WTC11 (cell line): Measurements from ENCODE around the gene TMEM245. TPM values are rescaled to one million over a fixed set of nuclear protein-coding genes. Genes with fewer than 3 reads are reported as not detected.

Source experiments
- ATAC-seq: fragments of 200-7000 bp; cut with Tn5 transposase; 2 replicates; pipeline ENCODE4 v1.10.0; 2021; ENCODE audit warnings: mild to moderate bottlenecking, moderate library complexity
- CTCF ChIA-PET: fragments of 300-600 bp; sonication (Branson Sonifier 250); formaldehyde crosslinking; loops from one replicate; lab custom pipeline; 2021; ENCODE audit warnings: antibody characterized with exemption; lab: Charles Lee
- POLR2A ChIA-PET: fragments of 350-600 bp; sonication (Branson Sonifier 250); formaldehyde crosslinking; loops from one replicate; lab custom pipeline; 2021; ENCODE audit warnings: antibody characterized with exemption; lab: Charles Lee
- DNase-seq: peaks from one replicate; pipeline ENCODE4 v3.0.0; 2021; ENCODE audit warnings: low spot score
- H3K27ac Mint-ChIP-seq: 2 replicates; pipeline ENCODE4 v1.8.0; 2021; ENCODE audit warnings: mixed read lengths
- H3K27me3 Mint-ChIP-seq: 2 replicates; pipeline ENCODE4 v1.8.0; 2021; ENCODE audit warnings: low read depth, mild to moderate bottlenecking, moderate library complexity, mixed read lengths
- H3K36me3 Mint-ChIP-seq: 2 replicates; pipeline ENCODE4 v1.8.0; 2021; ENCODE audit warnings: mixed read lengths
- H3K4me1 Mint-ChIP-seq: 2 replicates; pipeline ENCODE4 v1.8.0; 2022; ENCODE audit warnings: mixed read lengths
- H3K4me3 Mint-ChIP-seq: 2 replicates; pipeline ENCODE4 v1.8.0; 2021; ENCODE audit warnings: mild to moderate bottlenecking, moderate library complexity, mixed read lengths
- H3K9me3 Mint-ChIP-seq: 2 replicates; pipeline ENCODE4 v1.8.0; 2021; ENCODE audit warnings: mixed read lengths
- ARID4B ChIP-seq: sonication (generic); formaldehyde crosslinking; IDR thresholded peaks from 2 replicates; pipeline ENCODE4 v1.8.0; 2023; ENCODE audit warnings: missing genetic modification reagents, mild to moderate bottlenecking, borderline replicate concordance
- ATF1 ChIP-seq: sonication (generic); formaldehyde crosslinking; IDR thresholded peaks from 2 replicates; pipeline ENCODE4 v1.8.1; 2023; ENCODE audit warnings: mild to moderate bottlenecking, moderate library complexity, missing genetic modification reagents
- ELF4 ChIP-seq: sonication (generic); formaldehyde crosslinking; IDR thresholded peaks from 2 replicates; pipeline ENCODE4 v1.8.1; 2022; ENCODE audit warnings: low read depth, mild to moderate bottlenecking, moderate library complexity, missing genetic modification reagents
- FOXJ3 ChIP-seq: sonication (generic); formaldehyde crosslinking; IDR thresholded peaks from 2 replicates; pipeline ENCODE4 v1.9.0; 2021; ENCODE audit warnings: missing genetic modification reagents, mild to moderate bottlenecking, borderline replicate concordance
- HMGA2 ChIP-seq: fragments of 250-450 bp; sonication (Bioruptor Pico); IDR thresholded peaks from 2 replicates; pipeline ENCODE4 v1.4.0; 2021; ENCODE audit warnings: mild to moderate bottlenecking, moderate library complexity
- KAT7 ChIP-seq: sonication (generic); formaldehyde crosslinking; IDR thresholded peaks from 2 replicates; pipeline ENCODE4 v1.8.1; 2023; ENCODE audit warnings: missing genetic modification reagents, mild to moderate bottlenecking, borderline replicate concordance
- NFYB ChIP-seq: sonication (generic); formaldehyde crosslinking; conservative IDR thresholded peaks from 2 replicates; pipeline ENCODE4 v1.8.0; 2022; ENCODE audit warnings: low read depth, missing genetic modification reagents
- NR2C2 ChIP-seq: sonication (generic); formaldehyde crosslinking; IDR thresholded peaks from 2 replicates; pipeline ENCODE4 v1.8.0; 2022; ENCODE audit warnings: mild to moderate bottlenecking, missing genetic modification reagents
- PRRX2 ChIP-seq: fragments of 250-450 bp; sonication (Bioruptor Pico); IDR thresholded peaks from 2 replicates; pipeline ENCODE4 v1.8.0; 2021; ENCODE audit warnings: mild to moderate bottlenecking
- RELA ChIP-seq: sonication (generic); formaldehyde crosslinking; IDR thresholded peaks from 2 replicates; pipeline ENCODE4 v1.8.1; 2022; ENCODE audit warnings: missing genetic modification reagents, mild to moderate bottlenecking, borderline replicate concordance
- RORB ChIP-seq: fragments of 250-450 bp; sonication (Bioruptor Pico); IDR thresholded peaks from 2 replicates; pipeline ENCODE4 v1.9.0; 2021; ENCODE audit warnings: mild to moderate bottlenecking
- SP1 ChIP-seq: sonication (generic); formaldehyde crosslinking; conservative IDR thresholded peaks from 2 replicates; pipeline ENCODE4 v1.8.1; 2022; ENCODE audit warnings: missing genetic modification reagents
- ZNF396 ChIP-seq: fragments of 250-450 bp; sonication (Bioruptor Pico); IDR thresholded peaks from 2 replicates; pipeline ENCODE4 v1.8.0; 2021; ENCODE audit warnings: mild to moderate bottlenecking, moderate library complexity, borderline replicate concordance
- ZNF416 ChIP-seq: fragments of 250-450 bp; sonication (Bioruptor Pico); IDR thresholded peaks from 2 replicates; pipeline ENCODE4 v1.9.0; 2021; ENCODE audit warnings: mild to moderate bottlenecking, inconsistent platforms
- ZSCAN18 ChIP-seq: fragments of 250-450 bp; sonication (Bioruptor Pico); IDR thresholded peaks from 2 replicates; pipeline ENCODE4 v2.1.2; 2022; ENCODE audit warnings: mild to moderate bottlenecking, moderate library complexity
- total RNA-seq: library from RNA; stranded (reverse); gene quantifications from 3 replicates; pipeline ENCODE4 v1.2.3, GENCODE V29; 2021
- TF ChIP-seq, protein P1 (sequence below): sonication (generic); formaldehyde crosslinking; IDR thresholded peaks from 2 replicates; pipeline ENCODE4 v1.8.0; 2022; ENCODE audit warnings: missing genetic modification reagents
- TF ChIP-seq, protein P2 (sequence below): sonication (generic); formaldehyde crosslinking; IDR thresholded peaks from 2 replicates; pipeline ENCODE4 v1.8.0; 2022; ENCODE audit warnings: mild to moderate bottlenecking, missing genetic modification reagents
- TF ChIP-seq, protein P3 (sequence below): sonication (generic); formaldehyde crosslinking; IDR thresholded peaks from 2 replicates; pipeline ENCODE4 v1.8.0; 2022; ENCODE audit warnings: mild to moderate bottlenecking, missing genetic modification reagents

TMEM245 gene
- total RNA-seq, 1 experiment from 2014 or later: 40.8 TPM

DNA sequence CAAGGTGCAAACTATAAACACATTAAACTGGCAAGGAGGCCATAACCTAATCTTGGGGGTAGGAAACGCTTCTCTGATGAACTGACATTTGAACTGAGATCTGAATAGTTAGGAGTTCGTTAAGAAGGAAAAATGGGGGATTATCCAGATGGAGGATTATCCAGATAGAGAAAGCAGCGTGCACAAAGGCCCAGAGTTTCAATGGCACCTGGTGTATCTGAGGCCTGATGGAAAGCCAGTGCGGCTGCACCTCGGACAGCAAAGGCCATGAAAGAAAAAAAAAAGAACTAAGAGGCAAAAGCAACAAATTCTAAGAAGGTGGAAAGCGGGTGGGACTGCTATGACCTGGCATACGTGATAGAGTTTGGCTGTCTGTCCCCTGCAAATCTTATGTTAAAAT, 93.4 kb downstream of the TMEM245 start (continued):
- no peak for TF ChIP-seq ARID4B
- TF ChIP-seq RELA (CRISPR knock-in tag): no peak
- TF ChIP-seq, protein P1, sequence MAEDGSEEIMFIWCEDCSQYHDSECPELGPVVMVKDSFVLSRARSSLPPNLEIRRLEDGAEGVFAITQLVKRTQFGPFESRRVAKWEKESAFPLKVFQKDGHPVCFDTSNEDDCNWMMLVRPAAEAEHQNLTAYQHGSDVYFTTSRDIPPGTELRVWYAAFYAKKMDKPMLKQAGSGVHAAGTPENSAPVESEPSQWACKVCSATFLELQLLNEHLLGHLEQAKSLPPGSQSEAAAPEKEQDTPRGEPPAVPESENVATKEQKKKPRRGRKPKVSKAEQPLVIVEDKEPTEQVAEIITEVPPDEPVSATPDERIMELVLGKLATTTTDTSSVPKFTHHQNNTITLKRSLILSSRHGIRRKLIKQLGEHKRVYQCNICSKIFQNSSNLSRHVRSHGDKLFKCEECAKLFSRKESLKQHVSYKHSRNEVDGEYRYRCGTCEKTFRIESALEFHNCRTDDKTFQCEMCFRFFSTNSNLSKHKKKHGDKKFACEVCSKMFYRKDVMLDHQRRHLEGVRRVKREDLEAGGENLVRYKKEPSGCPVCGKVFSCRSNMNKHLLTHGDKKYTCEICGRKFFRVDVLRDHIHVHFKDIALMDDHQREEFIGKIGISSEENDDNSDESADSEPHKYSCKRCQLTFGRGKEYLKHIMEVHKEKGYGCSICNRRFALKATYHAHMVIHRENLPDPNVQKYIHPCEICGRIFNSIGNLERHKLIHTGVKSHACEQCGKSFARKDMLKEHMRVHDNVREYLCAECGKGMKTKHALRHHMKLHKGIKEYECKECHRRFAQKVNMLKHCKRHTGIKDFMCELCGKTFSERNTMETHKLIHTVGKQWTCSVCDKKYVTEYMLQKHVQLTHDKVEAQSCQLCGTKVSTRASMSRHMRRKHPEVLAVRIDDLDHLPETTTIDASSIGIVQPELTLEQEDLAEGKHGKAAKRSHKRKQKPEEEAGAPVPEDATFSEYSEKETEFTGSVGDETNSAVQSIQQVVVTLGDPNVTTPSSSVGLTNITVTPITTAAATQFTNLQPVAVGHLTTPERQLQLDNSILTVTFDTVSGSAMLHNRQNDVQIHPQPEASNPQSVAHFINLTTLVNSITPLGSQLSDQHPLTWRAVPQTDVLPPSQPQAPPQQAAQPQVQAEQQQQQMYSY (CRISPR knock-in tag): no peak
- TF ChIP-seq HMGA2: no peak
- TF ChIP-seq, protein P2, sequence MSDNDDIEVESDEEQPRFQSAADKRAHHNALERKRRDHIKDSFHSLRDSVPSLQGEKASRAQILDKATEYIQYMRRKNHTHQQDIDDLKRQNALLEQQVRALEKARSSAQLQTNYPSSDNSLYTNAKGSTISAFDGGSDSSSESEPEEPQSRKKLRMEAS: no peak
- no peak for TF ChIP-seq ELF4 (CRISPR knock-in tag)
- no peak for TF ChIP-seq ATF1
- no peak for TF ChIP-seq NFYB
- no peak for TF ChIP-seq FOXJ3

- no peaks in the 10 kb centered on the region for H3K27me3 Mint-ChIP-seq
- H3K4me1 Mint-ChIP-seq: peaks cover 16% of the 10 kb centered on the region
- DNase-seq (no peak), ATAC-seq (no peak)
- H3K4me3 Mint-ChIP-seq: no peak overlapping the region
- H3K36me3 Mint-ChIP-seq: peaks cover 21% of the 10 kb centered on the region
- ChIA-PET CTCF (no interaction called here), POLR2A (interaction anchor here (1.4 kb wide), 1 partner anchor 9 kb away, joined by 3 read pairs; no protein-coding TSS in a partner anchor)
- 0 out of 2 replicates have a peak, but pooled peaks have one; percentile 23 for TF ChIP-seq RORB (CRISPR knock-in tag)
- TF ChIP-seq ZNF396: no peak
- H3K27ac Mint-ChIP-seq: no peak overlapping the region
- H3K9me3 Mint-ChIP-seq: no peaks in the 10 kb centered on the region
Measured at GRCh38 chr9:109022873-109023272, 96.9 kb downstream of the TMEM245 start.

- POLR2A ChIA-PET: no interaction called here
- Mint-ChIP-seq H3K4me3 (no peak overlapping the region), H3K27ac (no peak overlapping the region), H3K36me3 (peaks cover 21% of the 10 kb centered on the region), H3K4me1 (peaks cover 16% of the 10 kb centered on the region), H3K27me3 (no peaks in the 10 kb centered on the region), H3K9me3 (no peaks in the 10 kb centered on the region)
- CTCF ChIA-PET: no interaction called here
- DNase-seq: no peak
- ATAC-seq: no peak
- TF ChIP-seq ZSCAN18 (CRISPR knock-in tag) (no peak), NR2C2 (CRISPR knock-in tag) (no peak), SP1 (CRISPR knock-in tag) (no peak), ZNF416 (CRISPR knock-in tag) (no peak), KAT7 (CRISPR knock-in tag) (no peak), PRRX2 (CRISPR knock-in tag) (no peak)
- TF ChIP-seq, protein P3, sequence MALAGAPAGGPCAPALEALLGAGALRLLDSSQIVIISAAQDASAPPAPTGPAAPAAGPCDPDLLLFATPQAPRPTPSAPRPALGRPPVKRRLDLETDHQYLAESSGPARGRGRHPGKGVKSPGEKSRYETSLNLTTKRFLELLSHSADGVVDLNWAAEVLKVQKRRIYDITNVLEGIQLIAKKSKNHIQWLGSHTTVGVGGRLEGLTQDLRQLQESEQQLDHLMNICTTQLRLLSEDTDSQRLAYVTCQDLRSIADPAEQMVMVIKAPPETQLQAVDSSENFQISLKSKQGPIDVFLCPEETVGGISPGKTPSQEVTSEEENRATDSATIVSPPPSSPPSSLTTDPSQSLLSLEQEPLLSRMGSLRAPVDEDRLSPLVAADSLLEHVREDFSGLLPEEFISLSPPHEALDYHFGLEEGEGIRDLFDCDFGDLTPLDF (CRISPR knock-in tag): no peak
- TF ChIP-seq, protein P1 (CRISPR knock-in tag): no peak
Measured at GRCh38 chr9:109020581-109021511, 98.9 kb downstream of the TMEM245 start.
